Measurements from ENCODE around the gene ARPC1A.
A peak's percentile ranks its signal among the peaks of the same experiment; 100 is the strongest.

The ARPC1A gene

GRCh38 chr7:99385564-99385963, 59.9 kb downstream of the ARPC1A start:
- no peak for TF ChIP-seq CTCF (IDR thresholded peaks at IDR 0.05)

- peak; percentile 12; the same call in 1 of the 2 replicates for TF ChIP-seq CTCF (IDR thresholded peaks at IDR 0.05)
These were observed 61.0 kb downstream of the ARPC1A start for GRCh38 chr7:99386584-99387238.

DNA sequence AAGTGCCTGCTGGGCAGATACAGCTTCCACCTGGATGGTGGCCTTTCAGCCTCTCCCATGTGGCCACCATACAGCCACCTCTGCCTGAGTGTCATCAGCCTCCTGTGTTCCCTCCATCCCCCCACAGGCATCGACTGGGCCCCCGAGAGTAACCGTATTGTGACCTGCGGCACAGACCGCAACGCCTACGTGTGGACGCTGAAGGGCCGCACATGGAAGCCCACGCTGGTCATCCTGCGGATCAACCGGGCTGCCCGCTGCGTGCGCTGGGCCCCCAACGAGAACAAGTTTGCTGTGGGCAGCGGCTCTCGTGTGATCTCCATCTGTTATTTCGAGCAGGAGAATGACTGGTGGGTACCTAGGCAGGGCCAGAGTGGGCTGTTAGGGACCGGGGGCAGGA, 62.2 kb downstream of the ARPC1A start:
- no peak for TF ChIP-seq CTCF (IDR thresholded peaks at IDR 0.05)

DNA sequence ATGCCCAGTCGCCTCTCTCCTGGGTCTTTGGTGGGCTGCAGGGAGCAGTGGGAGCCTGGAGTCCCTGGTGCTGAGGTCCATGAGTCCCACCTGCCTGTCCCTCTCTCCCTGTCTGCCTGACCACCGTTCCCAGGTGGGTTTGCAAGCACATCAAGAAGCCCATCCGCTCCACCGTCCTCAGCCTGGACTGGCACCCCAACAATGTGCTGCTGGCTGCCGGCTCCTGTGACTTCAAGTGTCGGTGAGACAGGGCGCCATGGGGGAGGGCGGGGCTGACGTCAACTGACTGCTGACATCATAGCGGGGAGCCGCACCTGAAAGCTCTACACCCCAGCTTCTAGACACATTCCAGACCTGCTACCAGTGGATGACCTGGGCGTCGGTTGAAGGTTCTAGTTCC, 64.1 kb downstream of the ARPC1A start:
- TF ChIP-seq CTCF (IDR thresholded peaks at IDR 0.05): no peak

- no peak for TF ChIP-seq CTCF (IDR thresholded peaks at IDR 0.05)
These were observed 65.4 kb downstream of the ARPC1A start for GRCh38 chr7:99390941-99391602.

DNA sequence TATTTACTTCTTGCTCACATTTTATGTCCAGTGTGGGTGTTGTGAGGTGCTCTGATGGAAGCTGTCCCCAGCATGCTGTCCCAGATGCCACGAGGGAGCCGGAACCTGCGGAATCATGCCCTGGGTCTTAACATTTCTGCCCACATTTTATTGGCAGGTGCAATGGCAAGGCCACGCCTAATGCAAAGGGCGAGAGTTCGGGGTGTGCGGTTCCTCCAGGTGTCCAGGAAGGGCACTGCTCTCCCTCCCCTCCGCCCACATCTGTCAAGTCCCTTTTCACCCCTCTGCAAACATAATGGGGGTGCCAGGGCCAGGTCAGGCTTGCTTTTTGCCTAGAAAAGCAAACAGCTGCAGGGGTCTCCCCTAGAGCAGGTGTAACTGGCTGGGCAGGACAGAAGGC, 66.3 kb downstream of the ARPC1A start:
- TF ChIP-seq CTCF (IDR thresholded peaks at IDR 0.05): no peak

DNA sequence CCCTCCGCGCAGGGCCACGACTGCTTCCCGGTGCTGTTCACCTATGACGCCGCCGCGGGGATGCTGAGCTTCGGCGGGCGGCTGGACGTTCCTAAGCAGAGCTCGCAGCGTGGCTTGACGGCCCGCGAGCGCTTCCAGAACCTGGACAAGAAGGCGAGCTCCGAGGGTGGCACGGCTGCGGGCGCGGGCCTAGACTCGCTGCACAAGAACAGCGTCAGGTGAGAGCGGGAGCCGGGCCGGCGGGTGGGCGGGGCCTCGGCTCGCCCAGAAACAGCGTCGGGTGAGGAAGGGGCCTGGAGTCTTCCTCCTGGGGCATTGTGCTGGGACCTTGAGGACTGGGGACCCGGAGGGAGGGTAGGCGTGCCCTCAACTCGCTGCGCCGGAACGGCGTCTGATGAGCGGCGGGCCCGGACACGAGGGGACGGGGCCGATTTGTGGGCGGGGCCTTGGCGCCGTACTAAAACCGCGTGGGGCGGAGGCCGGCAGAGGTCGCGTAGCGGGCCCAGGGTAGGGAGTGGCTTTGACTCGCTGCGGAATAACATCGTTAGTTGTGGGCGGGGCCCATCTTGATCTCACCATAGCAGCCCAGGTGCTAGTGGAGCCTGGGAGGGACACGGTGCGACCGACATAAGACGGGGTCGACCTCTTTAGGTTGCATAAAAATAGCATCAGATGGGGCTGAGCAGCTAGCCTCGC, 67.1 kb downstream of the ARPC1A start:
- no peak for TF ChIP-seq CTCF (IDR thresholded peaks at IDR 0.05)

Measured in LNCAP (cell line).